ENCODE data around the gene LMX1B.

GRCh38 chr9:126607086-126607485 lies 6.6 kb upstream of the LMX1B start:
- no peak for TF ChIP-seq POLR2AphosphoS5 (IDR thresholded peaks at IDR 0.05; ENCODE audit: borderline replicate concordance, low read depth, low read length)
- no peak for TF ChIP-seq EZH2 (IDR thresholded peaks at IDR 0.05)

Data from SK-N-MC (cell line).